ENCODE measurements around the gene THSD7B. TPM values are rescaled to one million over a fixed set of nuclear protein-coding genes. Genes with fewer than 3 reads are reported as not detected.

THSD7B gene
- total and polyA plus RNA-seq, 2 of the 13 experiments (the other 11 are each of a cell fraction or from before 2014, with no cell fraction given): 0.02 TPM; not detected in 1

DNA sequence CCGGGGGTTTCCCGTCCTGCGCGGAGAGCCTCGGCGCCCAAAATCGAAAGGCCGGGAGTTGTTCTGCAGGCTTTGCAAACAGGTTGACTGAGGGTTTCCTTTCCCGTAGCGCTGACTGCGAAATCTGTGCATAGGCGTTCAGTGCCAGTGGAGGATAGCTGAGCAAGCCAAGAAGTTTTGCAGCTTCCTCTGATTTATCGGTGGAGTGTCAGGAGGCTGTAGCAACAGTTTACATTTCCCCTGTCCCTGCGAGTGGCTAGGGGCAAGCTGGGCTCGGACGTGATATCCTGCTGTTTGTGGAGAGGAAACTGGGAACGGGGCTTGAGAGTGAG is 694 bp downstream of the THSD7B start (continued):
- TF ChIP-seq, protein P1, sequence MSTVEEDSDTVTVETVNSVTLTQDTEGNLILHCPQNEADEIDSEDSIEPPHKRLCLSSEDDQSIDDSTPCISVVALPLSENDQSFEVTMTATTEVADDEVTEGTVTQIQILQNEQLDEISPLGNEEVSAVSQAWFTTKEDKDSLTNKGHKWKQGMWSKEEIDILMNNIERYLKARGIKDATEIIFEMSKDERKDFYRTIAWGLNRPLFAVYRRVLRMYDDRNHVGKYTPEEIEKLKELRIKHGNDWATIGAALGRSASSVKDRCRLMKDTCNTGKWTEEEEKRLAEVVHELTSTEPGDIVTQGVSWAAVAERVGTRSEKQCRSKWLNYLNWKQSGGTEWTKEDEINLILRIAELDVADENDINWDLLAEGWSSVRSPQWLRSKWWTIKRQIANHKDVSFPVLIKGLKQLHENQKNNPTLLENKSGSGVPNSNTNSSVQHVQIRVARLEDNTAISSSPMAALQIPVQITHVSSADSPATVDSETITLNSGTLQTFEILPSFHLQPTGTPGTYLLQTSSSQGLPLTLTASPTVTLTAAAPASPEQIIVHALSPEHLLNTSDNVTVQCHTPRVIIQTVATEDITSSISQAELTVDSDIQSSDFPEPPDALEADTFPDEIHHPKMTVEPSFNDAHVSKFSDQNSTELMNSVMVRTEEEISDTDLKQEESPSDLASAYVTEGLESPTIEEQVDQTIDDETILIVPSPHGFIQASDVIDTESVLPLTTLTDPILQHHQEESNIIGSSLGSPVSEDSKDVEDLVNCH (CRISPR knock-in tag; IDR thresholded peaks at IDR 0.05): no peak
- TF ChIP-seq, protein P2, sequence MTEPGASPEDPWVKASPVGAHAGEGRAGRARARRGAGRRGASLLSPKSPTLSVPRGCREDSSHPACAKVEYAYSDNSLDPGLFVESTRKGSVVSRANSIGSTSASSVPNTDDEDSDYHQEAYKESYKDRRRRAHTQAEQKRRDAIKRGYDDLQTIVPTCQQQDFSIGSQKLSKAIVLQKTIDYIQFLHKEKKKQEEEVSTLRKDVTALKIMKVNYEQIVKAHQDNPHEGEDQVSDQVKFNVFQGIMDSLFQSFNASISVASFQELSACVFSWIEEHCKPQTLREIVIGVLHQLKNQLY (CRISPR knock-in tag; IDR thresholded peaks at IDR 0.05): no peak
- no peak for TF ChIP-seq ZNF709 (CRISPR knock-in tag; IDR thresholded peaks at IDR 0.05)

DNA sequence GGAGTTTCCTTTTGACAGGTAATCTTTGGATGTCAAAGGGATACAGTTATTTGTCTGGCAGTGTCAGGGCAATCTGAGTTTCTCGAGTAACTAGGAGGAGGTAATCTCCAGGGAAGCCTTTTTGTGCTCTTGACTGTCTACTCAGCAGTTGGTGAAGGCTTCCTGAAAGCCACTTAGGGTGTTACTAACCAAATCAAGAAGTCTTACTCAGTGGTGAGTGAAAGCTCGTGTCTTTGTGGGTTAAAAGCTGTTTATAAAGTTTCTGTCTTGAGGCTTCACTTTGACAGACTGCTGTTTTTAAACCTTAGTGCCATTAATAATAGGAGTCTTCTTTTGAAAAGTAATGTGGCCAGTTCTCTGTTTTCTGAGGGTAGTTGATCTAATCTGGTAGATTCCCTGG is 1.7 kb downstream of the THSD7B start:
- Histone ChIP-seq H3K79me2 (ENCODE audit: insufficient read depth, low read length) (no peaks in the 10 kb centered on the region), H3K4me2 (ENCODE audit: low read depth, low read length) (no peak overlapping the region), H3K4me1 (ENCODE audit: insufficient read depth, low read length) (no peaks in the 10 kb centered on the region), H3K27ac (ENCODE audit: extremely low read length, insufficient read depth, low read length) (no peak overlapping the region), H3K9ac (ENCODE audit: insufficient read depth, low read depth, low read length) (no peak overlapping the region), H2AFZ (ENCODE audit: low read length) (no peak overlapping the region), H3K4me3 (replicated peaks in 1 of 3; ENCODE audit: insufficient read depth in 1 of 3, low read depth in 2 of 3, low read length in 3 of 3) (no peak overlapping the region), H4K20me1 (ENCODE audit: insufficient read depth, low read length) (no peaks in the 10 kb centered on the region), H3K9me3 (ENCODE audit: low read length) (no peaks in the 10 kb centered on the region), H3K36me3 (replicated peaks in 1 of 2; ENCODE audit: control insufficient read depth in 1 of 2, insufficient read depth in 2 of 2, low read length in 2 of 2) (no peaks in the 10 kb centered on the region), H3K27me3 (ENCODE audit: control insufficient read depth in 1 of 2, insufficient read depth in 2 of 2, low read length in 2 of 2) (peaks cover 0 to 31% of the 10 kb centered on the region in 2 experiments; a peak in 2 of 5 replicates)
- DNase-seq (ENCODE audit: low spot score): no peak
- POLR2A ChIA-PET: no interaction called here
- in situ Hi-C loops (cut with HindIII; ENCODE audit: extremely low pct_ligation_motif_present, low pct_unique_long_range_greater_than_20kb): no loop called here
- no peak for ATAC-seq
- no TSS peak for BruUV-seq (replicated peaks)
- CTCF ChIA-PET (ENCODE audit: low intra/inter-chr PET ratio, low total read pairs): no interaction called here
- intact Hi-C loops (cut with micrococcal nuclease; ENCODE audit: unreplicated experiment): no loop called here
- TF ChIP-seq KLF12 (CRISPR knock-in tag; IDR thresholded peaks at IDR 0.05; ENCODE audit: borderline replicate concordance) (no peak), RNF2 (conservative IDR thresholded peaks at IDR 0.05; ENCODE audit: low read depth) (no peak), NFKBIZ (CRISPR knock-in tag; IDR thresholded peaks at IDR 0.05) (no peak), ZMAT3 (CRISPR knock-in tag; conservative IDR thresholded peaks at IDR 0.05) (no peak), ZBTB21 (CRISPR knock-in tag; IDR thresholded peaks at IDR 0.05) (no peak), GZF1 (CRISPR knock-in tag; IDR thresholded peaks at IDR 0.05) (no peak), MAFF (IDR thresholded peaks at IDR 0.05; ENCODE audit: low read depth, low read length) (no peak), ZFP36 (IDR thresholded peaks at IDR 0.05; ENCODE audit: borderline replicate concordance, low read depth, low read length, partially characterized antibody) (no peak), GATAD2A (CRISPR knock-in tag; IDR thresholded peaks at IDR 0.05) (no peak), CBX2 (IDR thresholded peaks at IDR 0.05; ENCODE audit: low read depth, low read length) (no peak), CBX2 (CRISPR knock-in tag; IDR thresholded peaks at IDR 0.05; ENCODE audit: low read depth) (no peak), ZNF563 (CRISPR knock-in tag; IDR thresholded peaks at IDR 0.05) (no peak), NONO (IDR thresholded peaks at IDR 0.05) (no peak), NONO (CRISPR knock-in tag; conservative IDR thresholded peaks at IDR 0.05) (no peak)
- TF ChIP-seq, protein P3, sequence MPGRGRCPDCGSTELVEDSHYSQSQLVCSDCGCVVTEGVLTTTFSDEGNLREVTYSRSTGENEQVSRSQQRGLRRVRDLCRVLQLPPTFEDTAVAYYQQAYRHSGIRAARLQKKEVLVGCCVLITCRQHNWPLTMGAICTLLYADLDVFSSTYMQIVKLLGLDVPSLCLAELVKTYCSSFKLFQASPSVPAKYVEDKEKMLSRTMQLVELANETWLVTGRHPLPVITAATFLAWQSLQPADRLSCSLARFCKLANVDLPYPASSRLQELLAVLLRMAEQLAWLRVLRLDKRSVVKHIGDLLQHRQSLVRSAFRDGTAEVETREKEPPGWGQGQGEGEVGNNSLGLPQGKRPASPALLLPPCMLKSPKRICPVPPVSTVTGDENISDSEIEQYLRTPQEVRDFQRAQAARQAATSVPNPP (CRISPR knock-in tag; IDR thresholded peaks at IDR 0.05): no peak
- TF ChIP-seq, protein P4, sequence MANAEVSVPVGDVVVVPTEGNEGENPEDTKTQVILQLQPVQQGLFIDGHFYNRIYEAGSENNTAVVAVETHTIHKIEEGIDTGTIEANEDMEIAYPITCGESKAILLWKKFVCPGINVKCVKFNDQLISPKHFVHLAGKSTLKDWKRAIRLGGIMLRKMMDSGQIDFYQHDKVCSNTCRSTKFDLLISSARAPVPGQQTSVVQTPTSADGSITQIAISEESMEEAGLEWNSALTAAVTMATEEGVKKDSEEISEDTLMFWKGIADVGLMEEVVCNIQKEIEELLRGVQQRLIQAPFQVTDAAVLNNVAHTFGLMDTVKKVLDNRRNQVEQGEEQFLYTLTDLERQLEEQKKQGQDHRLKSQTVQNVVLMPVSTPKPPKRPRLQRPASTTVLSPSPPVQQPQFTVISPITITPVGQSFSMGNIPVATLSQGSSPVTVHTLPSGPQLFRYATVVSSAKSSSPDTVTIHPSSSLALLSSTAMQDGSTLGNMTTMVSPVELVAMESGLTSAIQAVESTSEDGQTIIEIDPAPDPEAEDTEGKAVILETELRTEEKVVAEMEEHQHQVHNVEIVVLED (CRISPR knock-in tag; IDR thresholded peaks at IDR 0.05; ENCODE audit: borderline replicate concordance): no peak
- 0% methylated on average over 2 of the region's 2 CpGs for WGBS (ENCODE audit: low lambda C conversion rate)
- FAIRE-seq: no peak

All from HepG2 (cell line).